Right lobe of liver (tissue), 4 donors: ENCODE data around the gene SLC25A47.

Experiments
- POLR2A ChIP-seq: fragments of 450-650 bp; IDR thresholded peaks from one replicate; pipeline ENCODE4 v1.6.1; 2017; ENCODE audit warnings: antibody characterized with exemption, mild to moderate bottlenecking
- TF ChIP-seq, protein P1 (sequence below), 4 donors: fragments of 200-600 bp in 3 of 4; fragments of 450-650 bp in 1 of 4; IDR thresholded peaks; one replicate each; pipeline versions ENCODE4 v1.5.1 to v1.8.0; 2016 to 2022; ENCODE audit warnings: antibody characterized with exemption in 4 of 4, mild to moderate bottlenecking in 2 of 4
- donor health status: DM: no; HTN: no; CAD: no.
- donor health status: DM: no; HTN: no; CAD: no.
- donor health status: DM: no; HTN: yes; CAD: no.

DNA sequence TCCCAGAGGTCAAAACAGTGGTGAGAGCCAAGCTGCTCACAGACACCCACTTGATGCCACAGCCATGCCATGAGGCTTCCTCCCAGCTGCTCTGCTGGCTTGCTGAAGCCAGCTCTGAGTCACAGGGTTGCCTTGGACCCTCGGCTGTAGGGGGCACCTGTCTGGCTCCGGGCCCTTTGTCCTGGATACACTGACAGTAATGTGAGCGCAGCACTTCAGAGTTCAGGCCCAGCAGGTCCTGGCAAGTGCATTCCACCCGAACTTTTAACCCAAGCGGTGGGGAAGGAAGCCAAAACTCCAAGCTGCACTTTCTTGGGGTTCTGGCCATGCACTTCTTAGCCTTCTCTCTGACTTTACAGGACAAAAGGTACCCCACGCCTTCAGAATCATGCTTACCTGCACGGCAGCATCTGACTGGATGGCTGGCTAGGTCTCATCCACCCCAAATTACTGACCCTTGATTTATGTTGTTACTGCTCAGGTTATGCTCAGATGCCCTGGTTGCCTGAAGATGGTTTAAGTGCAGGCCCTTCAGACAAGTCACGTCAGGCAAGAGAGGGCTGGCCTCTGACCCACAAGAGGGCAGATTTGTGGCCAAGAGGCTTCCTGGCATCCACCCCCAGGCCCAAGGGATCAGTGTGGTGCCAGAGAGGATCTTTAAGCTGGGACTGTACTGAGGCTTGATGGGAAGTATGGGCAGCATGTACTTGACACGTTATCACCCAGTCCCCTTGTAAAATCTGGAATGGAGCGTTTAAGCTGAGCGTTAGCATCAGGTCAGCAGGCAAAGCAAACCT lies 41.7 kb upstream of the SLC25A47 start:
- TF ChIP-seq, protein P1, sequence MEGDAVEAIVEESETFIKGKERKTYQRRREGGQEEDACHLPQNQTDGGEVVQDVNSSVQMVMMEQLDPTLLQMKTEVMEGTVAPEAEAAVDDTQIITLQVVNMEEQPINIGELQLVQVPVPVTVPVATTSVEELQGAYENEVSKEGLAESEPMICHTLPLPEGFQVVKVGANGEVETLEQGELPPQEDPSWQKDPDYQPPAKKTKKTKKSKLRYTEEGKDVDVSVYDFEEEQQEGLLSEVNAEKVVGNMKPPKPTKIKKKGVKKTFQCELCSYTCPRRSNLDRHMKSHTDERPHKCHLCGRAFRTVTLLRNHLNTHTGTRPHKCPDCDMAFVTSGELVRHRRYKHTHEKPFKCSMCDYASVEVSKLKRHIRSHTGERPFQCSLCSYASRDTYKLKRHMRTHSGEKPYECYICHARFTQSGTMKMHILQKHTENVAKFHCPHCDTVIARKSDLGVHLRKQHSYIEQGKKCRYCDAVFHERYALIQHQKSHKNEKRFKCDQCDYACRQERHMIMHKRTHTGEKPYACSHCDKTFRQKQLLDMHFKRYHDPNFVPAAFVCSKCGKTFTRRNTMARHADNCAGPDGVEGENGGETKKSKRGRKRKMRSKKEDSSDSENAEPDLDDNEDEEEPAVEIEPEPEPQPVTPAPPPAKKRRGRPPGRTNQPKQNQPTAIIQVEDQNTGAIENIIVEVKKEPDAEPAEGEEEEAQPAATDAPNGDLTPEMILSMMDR (IDR thresholded peaks at IDR 0.05): no peak
- no peak for TF ChIP-seq POLR2A
